Liver (tissue), 9 donors: ENCODE results near the gene ISG15. TPM values are rescaled to one million over a fixed set of nuclear protein-coding genes. Genes with fewer than 3 reads are reported as not detected.

Experiments
- DNase-seq: peaks from one replicate; pipeline ENCODE4 v3.0.0-alpha.2; 2017; ENCODE audit warnings: low spot score
- H3K27ac ChIP-seq, 2 donors: one replicate each; pipeline ENCODE4 v1.7.0; 2013; ENCODE audit warnings: inconsistent platforms in 2 of 2, low read length in 2 of 2, control low read depth in 1 of 2, low read depth in 1 of 2, mild to moderate bottlenecking in 1 of 2
- H3K27me3 ChIP-seq, 4 donors: one replicate each; pipeline versions ENCODE4 v1.6.1 to v1.7.0; 2013; ENCODE audit warnings: low read length in 3 of 4, inconsistent platforms in 1 of 4, mild to moderate bottlenecking in 1 of 4, moderate library complexity in 1 of 4; ENCODE audit not compliant: control insufficient read depth in 4 of 4, insufficient read depth in 4 of 4
- H3K36me3 ChIP-seq, 4 donors: one replicate each; pipeline versions ENCODE4 v1.6.1 to v1.7.0; 2013; ENCODE audit warnings: low read length in 3 of 4, mild to moderate bottlenecking in 3 of 4, low read depth in 1 of 4, moderate library complexity in 1 of 4; ENCODE audit not compliant: control insufficient read depth in 4 of 4, insufficient read depth in 3 of 4
- H3K4me1 ChIP-seq, 4 donors: one replicate each; pipeline versions ENCODE4 v1.6.1 to v1.7.0; 2013; ENCODE audit warnings: low read length in 3 of 4, mild to moderate bottlenecking in 3 of 4, moderate library complexity in 1 of 4; ENCODE audit not compliant: control insufficient read depth in 4 of 4, insufficient read depth in 4 of 4
- H3K4me3 ChIP-seq, 3 donors: one replicate each; pipeline versions ENCODE4 v1.6.1 to v1.7.0; 2013; ENCODE audit warnings: low read length in 3 of 3, control low read depth in 1 of 3, low read depth in 1 of 3, mild to moderate bottlenecking in 1 of 3
- H3K9ac ChIP-seq, 2 donors: one replicate each; pipeline ENCODE4 v1.7.0; 2013; ENCODE audit warnings: low read length in 2 of 2, mild to moderate bottlenecking in 2 of 2, moderate library complexity in 2 of 2, control low read depth in 1 of 2, low read depth in 1 of 2
- H3K9me3 ChIP-seq, 4 donors: one replicate each; pipeline versions ENCODE4 v1.6.1 to v1.7.0; 2013; ENCODE audit warnings: low read length in 3 of 4; ENCODE audit not compliant: control insufficient read depth in 4 of 4
- ATF3 ChIP-seq: IDR thresholded peaks from 2 replicates; pipeline ENCODE4 v1.6.1; 2016; ENCODE audit warnings: antibody characterized with exemption
- EGR1 ChIP-seq, 2 donors: IDR thresholded peaks; 2 replicates each; pipeline ENCODE4 v1.6.1; 2016 to 2018; ENCODE audit warnings: antibody characterized with exemption in 2 of 2, low read depth in 2 of 2
- FOXA1 ChIP-seq: IDR thresholded peaks from 2 replicates; pipeline ENCODE4 v1.6.1; 2016; ENCODE audit warnings: antibody characterized with exemption
- FOXA2 ChIP-seq: IDR thresholded peaks from 2 replicates; pipeline ENCODE4 v1.6.1; 2016; ENCODE audit warnings: antibody characterized with exemption
- GABPA ChIP-seq, 2 donors: IDR thresholded peaks in 1 of 2; conservative IDR thresholded peaks in 1 of 2; 2 replicates each; pipeline ENCODE4 v1.6.1; 2016; ENCODE audit warnings: antibody characterized with exemption in 2 of 2, mild to moderate bottlenecking in 1 of 2, moderate library complexity in 1 of 2
- HNF4A ChIP-seq, 2 donors: conservative IDR thresholded peaks; 2 replicates each; pipeline ENCODE4 v1.6.1; 2016; ENCODE audit warnings: antibody characterized with exemption in 2 of 2, mild to moderate bottlenecking in 2 of 2
- HNF4G ChIP-seq: IDR thresholded peaks from 2 replicates; pipeline ENCODE4 v1.6.1; 2016; ENCODE audit warnings: antibody characterized with exemption
- JUND ChIP-seq, 2 donors: IDR thresholded peaks; 2 replicates each; pipeline ENCODE4 v1.6.1; 2016; ENCODE audit warnings: antibody characterized with exemption in 2 of 2
- NR2F2 ChIP-seq: IDR thresholded peaks from 2 replicates; pipeline ENCODE4 v1.6.1; 2016; ENCODE audit warnings: antibody characterized with exemption
- RAD21 ChIP-seq, 2 donors: IDR thresholded peaks; 2 replicates each; pipeline ENCODE4 v1.6.1; 2016; ENCODE audit warnings: antibody characterized with exemption in 2 of 2, mild to moderate bottlenecking in 2 of 2
- RXRA ChIP-seq, 2 donors: IDR thresholded peaks; 2 replicates each; pipeline ENCODE4 v1.6.1; 2017 to 2018; ENCODE audit warnings: antibody characterized with exemption in 2 of 2, mild to moderate bottlenecking in 1 of 2
- SP1 ChIP-seq: IDR thresholded peaks from 2 replicates; pipeline ENCODE4 v1.6.1; 2018; ENCODE audit warnings: antibody characterized with exemption, mild to moderate bottlenecking
- TAF1 ChIP-seq: conservative IDR thresholded peaks from 2 replicates; pipeline ENCODE4 v1.6.1; 2016; ENCODE audit warnings: antibody characterized with exemption, mild to moderate bottlenecking
- YY1 ChIP-seq: IDR thresholded peaks from 2 replicates; pipeline ENCODE4 v1.6.1; 2016; ENCODE audit warnings: antibody characterized with exemption, mild to moderate bottlenecking
- WGBS: extraction: QIAGEN DNeasy Blood & Tissue Kit; methylation state at CpG from one replicate; pipeline ENCODE4 v1.1.7; 2013; 5-methylcytosine and 5-hydroxymethylcytosine counted together
- polyA plus RNA-seq, 2 donors: library from polyadenylated mRNA; stranded (reverse) in 1 of 2; unstranded in 1 of 2; fragments of 200-250 nt in 1 of 2; fragments of >200 nt in 1 of 2; fragmentation: Nextera tagmentation in 1 of 2; extraction: Ambion mirVana in 1 of 2; gene quantifications; one replicate each; pipeline versions ENCODE4 v1.2.1 to v1.2.3, GENCODE V29; 2013 to 2015
- total RNA-seq, 2 donors: library from RNA; depleted of rRNA; stranded (reverse); fragments of >200 nt; gene quantifications; one replicate each; pipeline ENCODE4 v1.2.3, GENCODE V29; 2014
- TF ChIP-seq, protein P1 (sequence below): IDR thresholded peaks from 2 replicates; pipeline ENCODE4 v1.6.1; 2016; ENCODE audit warnings: antibody characterized with exemption
- TF ChIP-seq, protein P2 (sequence below): IDR thresholded peaks from 2 replicates; pipeline ENCODE4 v1.6.1; 2016; ENCODE audit warnings: antibody characterized with exemption
- TF ChIP-seq, protein P3 (sequence below): IDR thresholded peaks from 2 replicates; pipeline ENCODE4 v1.6.1; 2016; ENCODE audit warnings: antibody characterized with exemption, mild to moderate bottlenecking
- TF ChIP-seq, protein P4 (sequence below): fragments of 150-350 bp; IDR thresholded peaks from 2 replicates; pipeline ENCODE4 v1.5.1; 2017; ENCODE audit warnings: improper control_type of control experiment, low read depth, low read length; ENCODE audit not compliant: missing input control
- donor health status: healthy.
- donor health status: healthy.
- donor health status: healthy.
- donor health status: healthy.
- donor health status: healthy.

ISG15 gene
- total and polyA plus RNA-seq, 4 donors: 9.3 to 89.4 (median 56.5) TPM

DNA sequence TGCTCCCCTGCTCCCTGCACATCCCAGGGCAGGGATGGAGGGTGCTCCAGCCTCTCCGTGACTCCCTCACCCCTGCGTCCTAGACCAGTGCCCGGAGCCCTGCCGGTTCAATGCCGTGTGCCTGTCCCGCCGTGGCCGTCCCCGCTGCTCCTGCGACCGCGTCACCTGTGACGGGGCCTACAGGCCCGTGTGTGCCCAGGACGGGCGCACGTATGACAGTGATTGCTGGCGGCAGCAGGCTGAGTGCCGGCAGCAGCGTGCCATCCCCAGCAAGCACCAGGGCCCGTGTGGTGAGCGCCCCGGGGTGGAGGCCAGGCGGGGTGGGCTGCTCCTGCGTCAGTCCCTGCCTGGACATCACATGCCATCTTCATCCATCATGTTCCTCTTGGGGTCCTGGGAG is 28.6 kb downstream of the ISG15 start:
- peaks cover 8 to 13% (median 10%) of the 10 kb centered on the region in 4 donors for H3K4me1 ChIP-seq
- H3K9me3 ChIP-seq: no peaks in the 10 kb centered on the region
- peaks cover 0 to 3% (median 0%) of the 10 kb centered on the region in 4 donors for H3K27me3 ChIP-seq
- H3K27ac ChIP-seq: no peak overlapping the region
- H3K9ac ChIP-seq: no peak overlapping the region
- no peak for DNase-seq
- peaks cover 0 to 19% (median 5%) of the 10 kb centered on the region in 4 donors for H3K36me3 ChIP-seq
- TF ChIP-seq EGR1 (IDR thresholded peaks at IDR 0.05; ENCODE audit: low read depth in 2 of 2): no peak
- TF ChIP-seq FOXA1: no peak
- no peak for TF ChIP-seq RXRA (IDR thresholded peaks at IDR 0.05)
- TF ChIP-seq RAD21 (IDR thresholded peaks at IDR 0.05): no peak
- TF ChIP-seq ATF3: no peak
- WGBS: 93% methylated on average over 25 of the region's 25 CpGs
- H3K4me3 ChIP-seq: no peak overlapping the region

- peaks cover 8 to 10% (median 9%) of the 10 kb centered on the region in 4 donors for H3K4me1 ChIP-seq
- no peak for DNase-seq
- no peak overlapping the region for H3K4me3 ChIP-seq
- H3K9me3 ChIP-seq: no peaks in the 10 kb centered on the region
- peaks cover 0 to 24% (median 6%) of the 10 kb centered on the region in 4 donors for H3K36me3 ChIP-seq
- WGBS: 96% methylated on average over 10 of the region's 10 CpGs
- TF ChIP-seq RXRA (IDR thresholded peaks at IDR 0.05) (no peak), HNF4A (conservative IDR thresholded peaks at IDR 0.05) (no peak), FOXA1 (no peak), TAF1 (no peak), JUND (IDR thresholded peaks at IDR 0.05) (no peak), HNF4G (no peak), GABPA (IDR thresholded peaks at IDR 0.05 in 1 of 2, conservative IDR thresholded peaks at IDR 0.05 in 1 of 2) (no peak), FOXA2 (no peak), YY1 (no peak), SP1 (no peak), NR2F2 (no peak), EGR1 (IDR thresholded peaks at IDR 0.05; ENCODE audit: low read depth in 2 of 2) (no peak), RAD21 (IDR thresholded peaks at IDR 0.05) (no peak), ATF3 (no peak)
- TF ChIP-seq, protein P1, sequence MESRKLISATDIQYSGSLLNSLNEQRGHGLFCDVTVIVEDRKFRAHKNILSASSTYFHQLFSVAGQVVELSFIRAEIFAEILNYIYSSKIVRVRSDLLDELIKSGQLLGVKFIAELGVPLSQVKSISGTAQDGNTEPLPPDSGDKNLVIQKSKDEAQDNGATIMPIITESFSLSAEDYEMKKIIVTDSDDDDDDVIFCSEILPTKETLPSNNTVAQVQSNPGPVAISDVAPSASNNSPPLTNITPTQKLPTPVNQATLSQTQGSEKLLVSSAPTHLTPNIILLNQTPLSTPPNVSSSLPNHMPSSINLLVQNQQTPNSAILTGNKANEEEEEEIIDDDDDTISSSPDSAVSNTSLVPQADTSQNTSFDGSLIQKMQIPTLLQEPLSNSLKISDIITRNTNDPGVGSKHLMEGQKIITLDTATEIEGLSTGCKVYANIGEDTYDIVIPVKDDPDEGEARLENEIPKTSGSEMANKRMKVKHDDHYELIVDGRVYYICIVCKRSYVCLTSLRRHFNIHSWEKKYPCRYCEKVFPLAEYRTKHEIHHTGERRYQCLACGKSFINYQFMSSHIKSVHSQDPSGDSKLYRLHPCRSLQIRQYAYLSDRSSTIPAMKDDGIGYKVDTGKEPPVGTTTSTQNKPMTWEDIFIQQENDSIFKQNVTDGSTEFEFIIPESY: no peak
- TF ChIP-seq, protein P2, sequence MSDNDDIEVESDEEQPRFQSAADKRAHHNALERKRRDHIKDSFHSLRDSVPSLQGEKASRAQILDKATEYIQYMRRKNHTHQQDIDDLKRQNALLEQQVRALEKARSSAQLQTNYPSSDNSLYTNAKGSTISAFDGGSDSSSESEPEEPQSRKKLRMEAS: no peak
- TF ChIP-seq, protein P3, sequence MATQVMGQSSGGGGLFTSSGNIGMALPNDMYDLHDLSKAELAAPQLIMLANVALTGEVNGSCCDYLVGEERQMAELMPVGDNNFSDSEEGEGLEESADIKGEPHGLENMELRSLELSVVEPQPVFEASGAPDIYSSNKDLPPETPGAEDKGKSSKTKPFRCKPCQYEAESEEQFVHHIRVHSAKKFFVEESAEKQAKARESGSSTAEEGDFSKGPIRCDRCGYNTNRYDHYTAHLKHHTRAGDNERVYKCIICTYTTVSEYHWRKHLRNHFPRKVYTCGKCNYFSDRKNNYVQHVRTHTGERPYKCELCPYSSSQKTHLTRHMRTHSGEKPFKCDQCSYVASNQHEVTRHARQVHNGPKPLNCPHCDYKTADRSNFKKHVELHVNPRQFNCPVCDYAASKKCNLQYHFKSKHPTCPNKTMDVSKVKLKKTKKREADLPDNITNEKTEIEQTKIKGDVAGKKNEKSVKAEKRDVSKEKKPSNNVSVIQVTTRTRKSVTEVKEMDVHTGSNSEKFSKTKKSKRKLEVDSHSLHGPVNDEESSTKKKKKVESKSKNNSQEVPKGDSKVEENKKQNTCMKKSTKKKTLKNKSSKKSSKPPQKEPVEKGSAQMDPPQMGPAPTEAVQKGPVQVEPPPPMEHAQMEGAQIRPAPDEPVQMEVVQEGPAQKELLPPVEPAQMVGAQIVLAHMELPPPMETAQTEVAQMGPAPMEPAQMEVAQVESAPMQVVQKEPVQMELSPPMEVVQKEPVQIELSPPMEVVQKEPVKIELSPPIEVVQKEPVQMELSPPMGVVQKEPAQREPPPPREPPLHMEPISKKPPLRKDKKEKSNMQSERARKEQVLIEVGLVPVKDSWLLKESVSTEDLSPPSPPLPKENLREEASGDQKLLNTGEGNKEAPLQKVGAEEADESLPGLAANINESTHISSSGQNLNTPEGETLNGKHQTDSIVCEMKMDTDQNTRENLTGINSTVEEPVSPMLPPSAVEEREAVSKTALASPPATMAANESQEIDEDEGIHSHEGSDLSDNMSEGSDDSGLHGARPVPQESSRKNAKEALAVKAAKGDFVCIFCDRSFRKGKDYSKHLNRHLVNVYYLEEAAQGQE: no peak
- TF ChIP-seq, protein P4, sequence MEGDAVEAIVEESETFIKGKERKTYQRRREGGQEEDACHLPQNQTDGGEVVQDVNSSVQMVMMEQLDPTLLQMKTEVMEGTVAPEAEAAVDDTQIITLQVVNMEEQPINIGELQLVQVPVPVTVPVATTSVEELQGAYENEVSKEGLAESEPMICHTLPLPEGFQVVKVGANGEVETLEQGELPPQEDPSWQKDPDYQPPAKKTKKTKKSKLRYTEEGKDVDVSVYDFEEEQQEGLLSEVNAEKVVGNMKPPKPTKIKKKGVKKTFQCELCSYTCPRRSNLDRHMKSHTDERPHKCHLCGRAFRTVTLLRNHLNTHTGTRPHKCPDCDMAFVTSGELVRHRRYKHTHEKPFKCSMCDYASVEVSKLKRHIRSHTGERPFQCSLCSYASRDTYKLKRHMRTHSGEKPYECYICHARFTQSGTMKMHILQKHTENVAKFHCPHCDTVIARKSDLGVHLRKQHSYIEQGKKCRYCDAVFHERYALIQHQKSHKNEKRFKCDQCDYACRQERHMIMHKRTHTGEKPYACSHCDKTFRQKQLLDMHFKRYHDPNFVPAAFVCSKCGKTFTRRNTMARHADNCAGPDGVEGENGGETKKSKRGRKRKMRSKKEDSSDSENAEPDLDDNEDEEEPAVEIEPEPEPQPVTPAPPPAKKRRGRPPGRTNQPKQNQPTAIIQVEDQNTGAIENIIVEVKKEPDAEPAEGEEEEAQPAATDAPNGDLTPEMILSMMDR: no peak
- H3K9ac ChIP-seq: no peak overlapping the region
- H3K27ac ChIP-seq: no peak overlapping the region
- peaks cover 0 to 3% (median 0%) of the 10 kb centered on the region in 4 donors for H3K27me3 ChIP-seq
These were observed 29.5 kb downstream of the ISG15 start for GRCh38 chr1:1042835-1043234.
